H9 (cell line): Measurements from ENCODE around the gene GREB1L. TPM values are rescaled to one million over a fixed set of nuclear protein-coding genes. Genes with fewer than 3 reads are reported as not detected.

Experiments
- DNase-seq: peaks from one replicate; pipeline ENCODE4 v3.0.0-alpha.2; 2017
- H2AFZ ChIP-seq: one replicate; pipeline ENCODE4 v1.6.1; 2013; ENCODE audit warnings: mild to moderate bottlenecking, low read length, control low read depth, moderate library complexity
- H2AK5ac ChIP-seq: 2 replicates; pipeline ENCODE4 v1.6.1; 2013; ENCODE audit warnings: low read length, control low read depth, mixed read lengths; ENCODE audit not compliant: insufficient read length
- H2BK120ac ChIP-seq: one replicate; pipeline ENCODE4 v1.6.1; 2013; ENCODE audit warnings: low read depth, mild to moderate bottlenecking, low read length, control low read depth, inconsistent platforms; ENCODE audit not compliant: poor library complexity, severe bottlenecking
- H2BK12ac ChIP-seq: 2 replicates; pipeline ENCODE4 v1.6.1; 2013; ENCODE audit warnings: low read length, control low read depth, mixed read lengths, low read depth; ENCODE audit not compliant: insufficient read length
- H2BK15ac ChIP-seq: 2 replicates; pipeline ENCODE4 v1.6.1; 2013; ENCODE audit warnings: low read depth, low read length, control low read depth
- H2BK20ac ChIP-seq: one replicate; pipeline ENCODE4 v1.6.1; 2013; ENCODE audit warnings: low read depth, mild to moderate bottlenecking, low read length, control low read depth, inconsistent platforms; ENCODE audit not compliant: poor library complexity, severe bottlenecking
- H2BK5ac ChIP-seq: 2 replicates; pipeline ENCODE4 v1.6.1; 2013; ENCODE audit warnings: low read length, control low read depth, mixed read lengths; ENCODE audit not compliant: insufficient read length
- H3K14ac ChIP-seq: 2 replicates; pipeline ENCODE4 v1.6.1; 2013; ENCODE audit warnings: low read length, control low read depth; ENCODE audit not compliant: insufficient read depth
- H3K18ac ChIP-seq: 2 replicates; pipeline ENCODE4 v1.6.1; 2013; ENCODE audit warnings: low read depth, mild to moderate bottlenecking, mixed read lengths, low read length, control low read depth; ENCODE audit not compliant: insufficient read length
- H3K23ac ChIP-seq: 2 replicates; pipeline ENCODE4 v1.6.1; 2013; ENCODE audit warnings: low read length, control low read depth, mixed read lengths, low read depth; ENCODE audit not compliant: insufficient read length
- H3K23me2 ChIP-seq: 2 replicates; pipeline ENCODE4 v1.6.1; 2013; ENCODE audit warnings: low read depth, mild to moderate bottlenecking, mixed read lengths, low read length, control low read depth; ENCODE audit not compliant: insufficient read length, poor library complexity, severe bottlenecking
- H3K27ac ChIP-seq: 2 replicates; pipeline ENCODE4 v1.5.1; 2013; ENCODE audit warnings: low read length, control low read depth, mixed read lengths, low read depth; ENCODE audit not compliant: insufficient read length
- H3K27me3 ChIP-seq: 2 replicates; pipeline ENCODE4 v1.6.1; 2013; ENCODE audit warnings: low read length, control low read depth, inconsistent platforms; ENCODE audit not compliant: insufficient read depth
- H3K4ac ChIP-seq: 2 replicates; pipeline ENCODE4 v1.6.1; 2013; ENCODE audit warnings: low read depth, mild to moderate bottlenecking, control low read depth, inconsistent platforms, low read length, moderate library complexity
- H3K4me1 ChIP-seq: 2 replicates; pipeline ENCODE4 v1.6.1; 2013; ENCODE audit warnings: low read length, control low read depth, inconsistent platforms; ENCODE audit not compliant: insufficient read depth
- H3K4me2 ChIP-seq: 2 replicates; pipeline ENCODE4 v1.6.1; 2013; ENCODE audit warnings: low read length, control low read depth, mixed read lengths; ENCODE audit not compliant: insufficient read length, insufficient read depth
- H3K56ac ChIP-seq: 2 replicates; pipeline ENCODE4 v1.6.1; 2013; ENCODE audit warnings: low read depth, mild to moderate bottlenecking, mixed read lengths, low read length, control low read depth; ENCODE audit not compliant: insufficient read length
- H3K79me1 ChIP-seq: 2 replicates; pipeline ENCODE4 v1.6.1; 2013; ENCODE audit warnings: low read depth, mild to moderate bottlenecking, moderate library complexity, low read length, control low read depth, inconsistent platforms; ENCODE audit not compliant: insufficient read depth, poor library complexity, severe bottlenecking
- H3K79me2 ChIP-seq: 2 replicates; pipeline ENCODE4 v1.6.1; 2013; ENCODE audit warnings: low read length, control low read depth, inconsistent platforms; ENCODE audit not compliant: insufficient read depth
- H3K9ac ChIP-seq: 2 replicates; pipeline ENCODE4 v1.6.1; 2013; ENCODE audit warnings: low read length, control low read depth, mixed read lengths; ENCODE audit not compliant: insufficient read length; ENCODE audit errors: extremely low read depth
- H3K9me3 ChIP-seq: one replicate; pipeline ENCODE4 v1.6.1; 2013; ENCODE audit warnings: low read depth, low read length, inconsistent platforms; ENCODE audit not compliant: control insufficient read depth
- H3T11ph ChIP-seq: one replicate; pipeline ENCODE4 v1.6.1; 2013; ENCODE audit warnings: mild to moderate bottlenecking, low read length, control low read depth, inconsistent platforms
- H4K20me1 ChIP-seq: one replicate; pipeline ENCODE4 v1.6.1; 2013; ENCODE audit not compliant: control insufficient read depth, insufficient read length, insufficient read depth
- H4K5ac ChIP-seq: 2 replicates; pipeline ENCODE4 v1.6.1; 2013; ENCODE audit warnings: low read depth, mild to moderate bottlenecking, mixed read lengths, low read length, control low read depth; ENCODE audit not compliant: insufficient read length
- H4K8ac ChIP-seq: replicated peaks from 2 replicates; pipeline ENCODE4 v1.6.1; 2013; ENCODE audit warnings: low read length, control low read depth, mixed read lengths, low read depth; ENCODE audit not compliant: insufficient read length
- H4K91ac ChIP-seq: 2 replicates; pipeline ENCODE4 v1.6.1; 2013; ENCODE audit warnings: low read depth, mild to moderate bottlenecking, moderate library complexity, mixed read lengths, low read length, control low read depth; ENCODE audit not compliant: insufficient read length
- H3K27ac Mint-ChIP-seq, 3 experiments: 2 replicates in 2 of 3; 3 replicates in 1 of 3; pipeline ENCODE4 v1.8.0; 2020 to 2021; ENCODE audit warnings: mixed read lengths in 3 of 3, mild to moderate bottlenecking in 1 of 3, moderate library complexity in 1 of 3
- H3K27me3 Mint-ChIP-seq: 2 replicates; pipeline ENCODE4 v1.8.0; 2021; ENCODE audit warnings: low read depth, mild to moderate bottlenecking, moderate library complexity, mixed read lengths
- H3K36me3 Mint-ChIP-seq, 3 experiments: 2 replicates in 2 of 3; 3 replicates in 1 of 3; pipeline ENCODE4 v1.8.0; 2020 to 2021; ENCODE audit warnings: low read depth in 3 of 3, mixed read lengths in 3 of 3; ENCODE audit not compliant: insufficient read depth in 1 of 3
- H3K4me1 Mint-ChIP-seq, 2 experiments: 2 replicates each; pipeline ENCODE4 v1.8.0; 2020; ENCODE audit warnings: mixed read lengths in 2 of 2
- H3K4me3 Mint-ChIP-seq, 2 experiments: 2 replicates in 1 of 2; 3 replicates in 1 of 2; pipeline ENCODE4 v1.8.0; 2020 to 2021; ENCODE audit warnings: mild to moderate bottlenecking in 2 of 2, mixed read lengths in 2 of 2, moderate library complexity in 1 of 2
- H3K9me3 Mint-ChIP-seq, 2 experiments: 2 replicates in 1 of 2; 3 replicates in 1 of 2; pipeline ENCODE4 v1.8.0; 2020; ENCODE audit warnings: mild to moderate bottlenecking in 2 of 2, mixed read lengths in 2 of 2, moderate library complexity in 1 of 2
- WGBS: extraction: QIAGEN DNeasy Blood & Tissue Kit; methylation state at CpG from one replicate; pipeline ENCODE4 v1.1.7; 2013; ENCODE audit warnings: missing lambda C conversion rate, low lambda C conversion rate, mixed read lengths; ENCODE audit not compliant: insufficient read length; ENCODE audit errors: extremely low coverage; 5-methylcytosine and 5-hydroxymethylcytosine counted together
- total RNA-seq: library from RNA; stranded (reverse); gene quantifications from 2 replicates; pipeline ENCODE4 v1.2.1, GENCODE V29; 2021
- TF ChIP-seq, protein P1 (sequence below): fragments of 200-600 bp; sonication (generic); conservative IDR thresholded peaks from 3 replicates; pipeline ENCODE4 v1.8.0; 2021; ENCODE audit warnings: antibody characterized with exemption, mild to moderate bottlenecking

GREB1L gene
- total RNA-seq, 1 experiment from 2014 or later = 2.7 TPM

DNA sequence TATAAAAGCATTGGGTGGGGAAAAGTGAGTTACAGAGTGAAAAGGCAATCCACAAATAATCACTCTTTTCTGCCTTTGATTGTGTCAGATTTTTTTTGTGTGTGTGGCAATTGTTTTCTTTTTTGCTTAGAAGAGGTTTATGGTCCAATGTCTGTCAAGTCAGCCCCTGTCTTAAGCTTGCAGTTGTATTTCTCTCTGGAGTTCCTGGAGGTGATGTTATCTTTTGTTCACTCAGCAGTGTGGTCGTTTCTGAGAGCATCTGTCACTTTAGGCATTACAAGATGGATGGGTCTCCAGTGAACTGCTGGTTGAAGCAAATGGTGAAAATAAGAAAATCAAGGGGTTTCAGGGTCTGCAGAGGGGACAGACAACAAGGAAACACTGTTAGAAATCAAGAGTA is 121.3 kb downstream of the GREB1L start:
- Histone ChIP-seq H2AK5ac (no peak overlapping the region), H4K20me1 (no peaks in the 10 kb centered on the region), H3K23ac (no peak overlapping the region), H2BK20ac (no peak overlapping the region), H3K27me3 (no peaks in the 10 kb centered on the region), H3K14ac (no peak overlapping the region), H3K27ac (no peak overlapping the region), H2BK120ac (no peak overlapping the region), H3K56ac (no peak overlapping the region), H4K91ac (no peak overlapping the region), H2BK12ac (no peak overlapping the region), H3K4me1 (peaks cover 9% of the 10 kb centered on the region; the same call in 1 of the 2 replicates), H3K4ac (no peak overlapping the region), H3K79me1 (no peaks in the 10 kb centered on the region), H4K8ac (no peak overlapping the region), H3K9me3 (no peaks in the 10 kb centered on the region), H2AFZ (no peak overlapping the region), H3K9ac (no peak overlapping the region), H3K18ac (no peak overlapping the region), H2BK15ac (no peak overlapping the region), H4K5ac (no peak overlapping the region), H3K23me2 (no peaks in the 10 kb centered on the region), H3T11ph (no peak overlapping the region), H2BK5ac (no peak overlapping the region), H3K4me2 (no peak overlapping the region), H3K79me2 (no peaks in the 10 kb centered on the region)
- Mint-ChIP-seq H3K27me3 (no peaks in the 10 kb centered on the region; the same call in 1 of the 2 replicates), H3K27ac (no peak overlapping the region), H3K4me3 (no peak overlapping the region), H3K9me3 (no peaks in the 10 kb centered on the region), H3K4me1 (peaks cover 32 to 37% of the 10 kb centered on the region in 2 experiments), H3K36me3 (no peaks in the 10 kb centered on the region; a peak in 1 of 7 replicates)
- no peak for DNase-seq
- TF ChIP-seq, protein P1, sequence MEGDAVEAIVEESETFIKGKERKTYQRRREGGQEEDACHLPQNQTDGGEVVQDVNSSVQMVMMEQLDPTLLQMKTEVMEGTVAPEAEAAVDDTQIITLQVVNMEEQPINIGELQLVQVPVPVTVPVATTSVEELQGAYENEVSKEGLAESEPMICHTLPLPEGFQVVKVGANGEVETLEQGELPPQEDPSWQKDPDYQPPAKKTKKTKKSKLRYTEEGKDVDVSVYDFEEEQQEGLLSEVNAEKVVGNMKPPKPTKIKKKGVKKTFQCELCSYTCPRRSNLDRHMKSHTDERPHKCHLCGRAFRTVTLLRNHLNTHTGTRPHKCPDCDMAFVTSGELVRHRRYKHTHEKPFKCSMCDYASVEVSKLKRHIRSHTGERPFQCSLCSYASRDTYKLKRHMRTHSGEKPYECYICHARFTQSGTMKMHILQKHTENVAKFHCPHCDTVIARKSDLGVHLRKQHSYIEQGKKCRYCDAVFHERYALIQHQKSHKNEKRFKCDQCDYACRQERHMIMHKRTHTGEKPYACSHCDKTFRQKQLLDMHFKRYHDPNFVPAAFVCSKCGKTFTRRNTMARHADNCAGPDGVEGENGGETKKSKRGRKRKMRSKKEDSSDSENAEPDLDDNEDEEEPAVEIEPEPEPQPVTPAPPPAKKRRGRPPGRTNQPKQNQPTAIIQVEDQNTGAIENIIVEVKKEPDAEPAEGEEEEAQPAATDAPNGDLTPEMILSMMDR = no peak
- WGBS = no CpG with 5 or more reads among the region's 1 CpG
